Body of pancreas (tissue), 4 donors: Measurements from ENCODE around the gene PCDHGB6.

Experiments
- POLR2A ChIP-seq, 3 donors: fragments of 450-650 bp; IDR thresholded peaks; one replicate each; pipeline ENCODE4 v1.6.1; 2016; ENCODE audit warnings: antibody characterized with exemption in 3 of 3, mild to moderate bottlenecking in 2 of 3
- TF ChIP-seq, protein P1 (sequence below), 7 experiments: fragments of 450-650 bp in 4 of 7; fragments of 200-600 bp in 3 of 7; sonication (generic) in 3 of 7; IDR thresholded peaks; one replicate each; pipeline ENCODE4 v1.5.1; 2016 to 2019; ENCODE audit warnings: antibody characterized with exemption in 7 of 7

DNA sequence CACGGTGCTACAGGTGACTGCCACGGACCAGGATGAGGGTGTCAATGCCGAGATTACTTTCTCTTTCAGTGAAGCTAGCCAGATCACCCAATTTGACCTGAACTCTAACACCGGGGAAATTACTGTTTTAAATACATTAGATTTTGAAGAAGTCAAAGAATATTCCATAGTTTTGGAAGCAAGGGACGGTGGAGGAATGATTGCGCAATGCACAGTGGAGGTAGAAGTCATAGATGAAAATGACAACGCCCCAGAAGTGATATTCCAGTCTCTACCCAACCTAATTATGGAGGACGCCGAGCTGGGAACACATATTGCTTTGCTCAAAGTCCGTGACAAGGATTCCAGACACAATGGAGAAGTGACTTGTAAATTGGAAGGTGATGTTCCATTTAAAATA, 19.2 kb upstream of the PCDHGB6 start:
- TF ChIP-seq, protein P1, sequence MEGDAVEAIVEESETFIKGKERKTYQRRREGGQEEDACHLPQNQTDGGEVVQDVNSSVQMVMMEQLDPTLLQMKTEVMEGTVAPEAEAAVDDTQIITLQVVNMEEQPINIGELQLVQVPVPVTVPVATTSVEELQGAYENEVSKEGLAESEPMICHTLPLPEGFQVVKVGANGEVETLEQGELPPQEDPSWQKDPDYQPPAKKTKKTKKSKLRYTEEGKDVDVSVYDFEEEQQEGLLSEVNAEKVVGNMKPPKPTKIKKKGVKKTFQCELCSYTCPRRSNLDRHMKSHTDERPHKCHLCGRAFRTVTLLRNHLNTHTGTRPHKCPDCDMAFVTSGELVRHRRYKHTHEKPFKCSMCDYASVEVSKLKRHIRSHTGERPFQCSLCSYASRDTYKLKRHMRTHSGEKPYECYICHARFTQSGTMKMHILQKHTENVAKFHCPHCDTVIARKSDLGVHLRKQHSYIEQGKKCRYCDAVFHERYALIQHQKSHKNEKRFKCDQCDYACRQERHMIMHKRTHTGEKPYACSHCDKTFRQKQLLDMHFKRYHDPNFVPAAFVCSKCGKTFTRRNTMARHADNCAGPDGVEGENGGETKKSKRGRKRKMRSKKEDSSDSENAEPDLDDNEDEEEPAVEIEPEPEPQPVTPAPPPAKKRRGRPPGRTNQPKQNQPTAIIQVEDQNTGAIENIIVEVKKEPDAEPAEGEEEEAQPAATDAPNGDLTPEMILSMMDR (IDR thresholded peaks at IDR 0.05): no peak
- no peak for TF ChIP-seq POLR2A (IDR thresholded peaks at IDR 0.05)
